ENCODE results near the gene CERS6.

CERS6 gene

DNA sequence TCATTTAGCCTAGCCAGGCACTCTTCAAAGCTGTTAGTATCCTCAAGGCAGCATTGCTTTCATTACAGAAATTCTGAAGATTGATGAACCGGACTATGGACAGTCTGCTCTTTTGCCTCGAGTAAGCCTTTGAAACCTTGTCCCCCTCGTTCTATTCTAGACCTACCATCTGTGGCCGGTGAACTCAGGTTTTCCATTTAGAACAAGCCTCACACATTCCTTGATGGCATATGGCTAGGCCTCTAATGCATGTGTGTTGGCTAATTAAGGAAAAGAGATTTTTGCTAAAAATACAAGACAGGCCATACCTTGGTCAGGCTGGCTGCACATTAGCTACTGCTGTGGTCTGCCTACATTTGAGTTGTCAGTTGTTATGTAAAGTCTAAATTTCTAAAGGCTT lies 111.8 kb downstream of the CERS6 start (continued):
- TF ChIP-seq, protein P1, sequence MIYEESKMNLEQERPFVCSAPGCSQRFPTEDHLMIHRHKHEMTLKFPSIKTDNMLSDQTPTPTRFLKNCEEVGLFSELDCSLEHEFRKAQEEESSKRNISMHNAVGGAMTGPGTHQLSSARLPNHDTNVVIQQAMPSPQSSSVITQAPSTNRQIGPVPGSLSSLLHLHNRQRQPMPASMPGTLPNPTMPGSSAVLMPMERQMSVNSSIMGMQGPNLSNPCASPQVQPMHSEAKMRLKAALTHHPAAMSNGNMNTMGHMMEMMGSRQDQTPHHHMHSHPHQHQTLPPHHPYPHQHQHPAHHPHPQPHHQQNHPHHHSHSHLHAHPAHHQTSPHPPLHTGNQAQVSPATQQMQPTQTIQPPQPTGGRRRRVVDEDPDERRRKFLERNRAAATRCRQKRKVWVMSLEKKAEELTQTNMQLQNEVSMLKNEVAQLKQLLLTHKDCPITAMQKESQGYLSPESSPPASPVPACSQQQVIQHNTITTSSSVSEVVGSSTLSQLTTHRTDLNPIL (CRISPR knock-in tag; IDR thresholded peaks at IDR 0.05; ENCODE audit: low read depth), result no peak
- TF ChIP-seq RARB (CRISPR knock-in tag; IDR thresholded peaks at IDR 0.05) (no peak), GLIS3 (CRISPR knock-in tag; IDR thresholded peaks at IDR 0.05) (no peak), BACH2 (CRISPR knock-in tag; IDR thresholded peaks at IDR 0.05; ENCODE audit: borderline replicate concordance) (no peak), TOX (CRISPR knock-in tag; IDR thresholded peaks at IDR 0.05; ENCODE audit: borderline replicate concordance) (no peak)

DNA sequence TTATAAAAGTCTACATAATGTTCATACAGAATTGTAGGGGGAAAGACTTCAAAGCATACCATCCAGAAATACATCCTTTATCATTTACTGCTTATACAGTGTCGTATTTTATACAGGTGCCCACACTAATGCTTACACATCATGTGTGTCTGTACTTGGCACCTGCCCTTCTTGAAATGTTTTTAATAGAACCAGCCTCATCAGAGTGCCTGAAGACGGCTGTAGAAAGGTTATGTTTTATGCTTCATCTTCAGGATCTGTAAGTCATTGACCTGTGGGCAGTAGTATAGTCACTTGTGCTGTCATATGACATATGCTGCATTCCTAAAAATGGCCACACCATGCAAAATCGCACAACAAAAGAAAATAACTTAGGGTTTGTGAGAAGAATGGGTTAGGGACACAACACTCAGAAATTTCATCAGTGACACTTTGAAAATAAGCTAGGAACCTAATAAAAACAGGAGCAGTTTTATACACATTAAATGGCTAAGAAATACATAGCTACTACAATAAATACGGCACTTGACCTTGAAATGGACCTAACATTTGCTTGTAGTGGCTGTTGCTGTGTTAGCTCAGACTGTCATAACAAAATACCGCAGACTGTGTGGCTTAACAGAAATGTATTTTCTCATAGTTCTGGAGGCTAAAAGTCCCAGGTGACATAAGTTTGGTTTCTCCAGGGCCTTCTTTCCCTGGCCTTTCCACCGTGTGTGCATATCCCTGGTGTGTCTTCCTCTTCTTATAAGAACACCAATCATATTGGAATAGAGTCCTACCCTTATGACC lies 112.6 kb downstream of the CERS6 start:
- ATAC-seq, result no peak
- no peak for TF ChIP-seq ISL1 (CRISPR knock-in tag; IDR thresholded peaks at IDR 0.05)
- no peak for TF ChIP-seq SNAI2 (CRISPR knock-in tag; IDR thresholded peaks at IDR 0.05)
- TF ChIP-seq, protein P2, sequence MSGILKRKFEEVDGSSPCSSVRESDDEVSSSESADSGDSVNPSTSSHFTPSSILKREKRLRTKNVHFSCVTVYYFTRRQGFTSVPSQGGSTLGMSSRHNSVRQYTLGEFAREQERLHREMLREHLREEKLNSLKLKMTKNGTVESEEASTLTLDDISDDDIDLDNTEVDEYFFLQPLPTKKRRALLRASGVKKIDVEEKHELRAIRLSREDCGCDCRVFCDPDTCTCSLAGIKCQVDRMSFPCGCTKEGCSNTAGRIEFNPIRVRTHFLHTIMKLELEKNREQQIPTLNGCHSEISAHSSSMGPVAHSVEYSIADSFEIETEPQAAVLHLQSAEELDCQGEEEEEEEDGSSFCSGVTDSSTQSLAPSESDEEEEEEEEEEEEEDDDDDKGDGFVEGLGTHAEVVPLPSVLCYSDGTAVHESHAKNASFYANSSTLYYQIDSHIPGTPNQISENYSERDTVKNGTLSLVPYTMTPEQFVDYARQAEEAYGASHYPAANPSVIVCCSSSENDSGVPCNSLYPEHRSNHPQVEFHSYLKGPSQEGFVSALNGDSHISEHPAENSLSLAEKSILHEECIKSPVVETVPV (CRISPR knock-in tag; IDR thresholded peaks at IDR 0.05), result no peak
- no peak for TF ChIP-seq TOX (CRISPR knock-in tag; IDR thresholded peaks at IDR 0.05; ENCODE audit: borderline replicate concordance)

DNA sequence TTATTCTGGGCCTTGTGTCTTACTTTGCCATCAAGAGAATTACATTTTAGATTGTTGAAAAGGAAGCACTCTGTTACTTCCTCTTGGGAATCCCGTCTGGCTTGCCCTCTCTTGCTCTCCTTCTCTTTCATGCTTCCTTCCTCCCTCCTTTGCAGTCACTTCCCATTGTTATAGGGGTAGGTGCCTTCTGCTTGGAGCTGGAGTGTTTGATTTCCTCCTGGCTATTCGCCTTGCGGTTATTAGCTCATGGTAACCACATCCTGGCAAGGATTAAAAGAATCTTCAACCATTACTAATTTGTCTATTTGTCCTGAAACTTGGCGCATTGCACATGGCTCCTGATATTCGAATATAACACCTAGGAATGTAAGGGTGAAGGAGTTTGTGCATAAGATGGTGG lies 115.0 kb downstream of the CERS6 start:
- ATAC-seq, result no peak
- TF ChIP-seq OSR1 (CRISPR knock-in tag; IDR thresholded peaks at IDR 0.05), result no peak
- no peak for TF ChIP-seq GLIS3 (CRISPR knock-in tag; IDR thresholded peaks at IDR 0.05)
- TF ChIP-seq CSDC2 (CRISPR knock-in tag; IDR thresholded peaks at IDR 0.05), result no peak
- no peak for TF ChIP-seq TCF4 (CRISPR knock-in tag; IDR thresholded peaks at IDR 0.05; ENCODE audit: borderline replicate concordance)
- TF ChIP-seq ZNF565 (CRISPR knock-in tag; conservative IDR thresholded peaks at IDR 0.05; ENCODE audit: low read depth), result no peak
- TF ChIP-seq ARNTL (CRISPR knock-in tag; IDR thresholded peaks at IDR 0.05; ENCODE audit: borderline replicate concordance, low read depth), result no peak

DNA sequence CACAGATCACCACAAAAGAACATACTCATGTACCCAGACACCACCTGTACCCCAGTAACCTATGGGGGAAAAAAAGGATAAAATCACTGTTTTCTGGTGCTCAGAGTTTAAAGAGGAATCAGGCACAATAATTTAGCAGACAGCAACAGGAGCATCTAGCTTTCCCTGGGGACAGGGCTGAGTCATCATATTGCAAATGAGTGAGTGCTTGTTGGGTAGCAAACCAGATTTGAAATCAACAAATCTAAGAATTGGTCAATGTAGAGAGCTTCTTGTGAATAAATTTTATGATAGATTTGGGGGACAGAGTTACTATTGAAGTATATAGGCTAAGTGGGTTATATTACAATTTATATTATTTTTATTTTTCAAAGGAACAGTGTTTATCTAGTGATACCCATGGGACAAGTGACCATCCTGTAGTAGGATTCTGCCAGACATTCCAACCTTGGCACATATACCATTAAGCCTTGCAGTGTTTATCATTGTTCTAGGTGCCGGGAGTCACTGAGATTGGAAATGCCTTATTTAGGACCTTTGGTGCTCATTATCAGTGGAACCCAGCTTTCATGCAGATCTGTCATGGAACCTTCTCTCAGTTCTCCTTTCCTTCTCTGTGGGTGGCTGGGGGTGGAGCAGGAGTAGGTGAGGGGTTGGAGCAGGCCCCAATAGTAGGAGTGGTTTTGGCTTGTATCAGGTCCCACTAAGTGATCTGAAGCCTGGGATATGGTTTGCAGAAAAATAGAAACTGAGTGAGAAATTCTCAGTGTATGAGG lies 117.2 kb downstream of the CERS6 start:
- ATAC-seq, result no peak
- no peak for TF ChIP-seq TCF4 (CRISPR knock-in tag; IDR thresholded peaks at IDR 0.05; ENCODE audit: borderline replicate concordance)
- TF ChIP-seq, protein P3, sequence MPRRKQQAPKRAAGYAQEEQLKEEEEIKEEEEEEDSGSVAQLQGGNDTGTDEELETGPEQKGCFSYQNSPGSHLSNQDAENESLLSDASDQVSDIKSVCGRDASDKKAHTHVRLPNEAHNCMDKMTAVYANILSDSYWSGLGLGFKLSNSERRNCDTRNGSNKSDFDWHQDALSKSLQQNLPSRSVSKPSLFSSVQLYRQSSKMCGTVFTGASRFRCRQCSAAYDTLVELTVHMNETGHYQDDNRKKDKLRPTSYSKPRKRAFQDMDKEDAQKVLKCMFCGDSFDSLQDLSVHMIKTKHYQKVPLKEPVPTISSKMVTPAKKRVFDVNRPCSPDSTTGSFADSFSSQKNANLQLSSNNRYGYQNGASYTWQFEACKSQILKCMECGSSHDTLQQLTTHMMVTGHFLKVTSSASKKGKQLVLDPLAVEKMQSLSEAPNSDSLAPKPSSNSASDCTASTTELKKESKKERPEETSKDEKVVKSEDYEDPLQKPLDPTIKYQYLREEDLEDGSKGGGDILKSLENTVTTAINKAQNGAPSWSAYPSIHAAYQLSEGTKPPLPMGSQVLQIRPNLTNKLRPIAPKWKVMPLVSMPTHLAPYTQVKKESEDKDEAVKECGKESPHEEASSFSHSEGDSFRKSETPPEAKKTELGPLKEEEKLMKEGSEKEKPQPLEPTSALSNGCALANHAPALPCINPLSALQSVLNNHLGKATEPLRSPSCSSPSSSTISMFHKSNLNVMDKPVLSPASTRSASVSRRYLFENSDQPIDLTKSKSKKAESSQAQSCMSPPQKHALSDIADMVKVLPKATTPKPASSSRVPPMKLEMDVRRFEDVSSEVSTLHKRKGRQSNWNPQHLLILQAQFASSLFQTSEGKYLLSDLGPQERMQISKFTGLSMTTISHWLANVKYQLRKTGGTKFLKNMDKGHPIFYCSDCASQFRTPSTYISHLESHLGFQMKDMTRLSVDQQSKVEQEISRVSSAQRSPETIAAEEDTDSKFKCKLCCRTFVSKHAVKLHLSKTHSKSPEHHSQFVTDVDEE (CRISPR knock-in tag; IDR thresholded peaks at IDR 0.05), result no peak
- no peak for TF ChIP-seq OSR1 (CRISPR knock-in tag; IDR thresholded peaks at IDR 0.05)
- TF ChIP-seq ZFP3 (CRISPR knock-in tag; IDR thresholded peaks at IDR 0.05), result no peak
- no peak for TF ChIP-seq BACH2 (CRISPR knock-in tag; IDR thresholded peaks at IDR 0.05; ENCODE audit: borderline replicate concordance)
- TF ChIP-seq PPARA (CRISPR knock-in tag; IDR thresholded peaks at IDR 0.05; ENCODE audit: borderline replicate concordance), result no peak
- TF ChIP-seq RARB (CRISPR knock-in tag; IDR thresholded peaks at IDR 0.05), result no peak
- no peak for TF ChIP-seq ZFP30 (CRISPR knock-in tag; IDR thresholded peaks at IDR 0.05)
- TF ChIP-seq, protein P4, sequence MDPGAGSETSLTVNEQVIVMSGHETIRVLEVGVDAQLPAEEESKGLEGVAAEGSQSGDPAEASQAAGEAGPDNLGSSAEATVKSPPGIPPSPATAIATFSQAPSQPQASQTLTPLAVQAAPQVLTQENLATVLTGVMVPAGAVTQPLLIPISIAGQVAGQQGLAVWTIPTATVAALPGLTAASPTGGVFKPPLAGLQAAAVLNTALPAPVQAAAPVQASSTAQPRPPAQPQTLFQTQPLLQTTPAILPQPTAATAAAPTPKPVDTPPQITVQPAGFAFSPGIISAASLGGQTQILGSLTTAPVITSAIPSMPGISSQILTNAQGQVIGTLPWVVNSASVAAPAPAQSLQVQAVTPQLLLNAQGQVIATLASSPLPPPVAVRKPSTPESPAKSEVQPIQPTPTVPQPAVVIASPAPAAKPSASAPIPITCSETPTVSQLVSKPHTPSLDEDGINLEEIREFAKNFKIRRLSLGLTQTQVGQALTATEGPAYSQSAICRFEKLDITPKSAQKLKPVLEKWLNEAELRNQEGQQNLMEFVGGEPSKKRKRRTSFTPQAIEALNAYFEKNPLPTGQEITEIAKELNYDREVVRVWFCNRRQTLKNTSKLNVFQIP (CRISPR knock-in tag; IDR thresholded peaks at IDR 0.05; ENCODE audit: borderline replicate concordance, low read depth), result no peak
- TF ChIP-seq, protein P5, sequence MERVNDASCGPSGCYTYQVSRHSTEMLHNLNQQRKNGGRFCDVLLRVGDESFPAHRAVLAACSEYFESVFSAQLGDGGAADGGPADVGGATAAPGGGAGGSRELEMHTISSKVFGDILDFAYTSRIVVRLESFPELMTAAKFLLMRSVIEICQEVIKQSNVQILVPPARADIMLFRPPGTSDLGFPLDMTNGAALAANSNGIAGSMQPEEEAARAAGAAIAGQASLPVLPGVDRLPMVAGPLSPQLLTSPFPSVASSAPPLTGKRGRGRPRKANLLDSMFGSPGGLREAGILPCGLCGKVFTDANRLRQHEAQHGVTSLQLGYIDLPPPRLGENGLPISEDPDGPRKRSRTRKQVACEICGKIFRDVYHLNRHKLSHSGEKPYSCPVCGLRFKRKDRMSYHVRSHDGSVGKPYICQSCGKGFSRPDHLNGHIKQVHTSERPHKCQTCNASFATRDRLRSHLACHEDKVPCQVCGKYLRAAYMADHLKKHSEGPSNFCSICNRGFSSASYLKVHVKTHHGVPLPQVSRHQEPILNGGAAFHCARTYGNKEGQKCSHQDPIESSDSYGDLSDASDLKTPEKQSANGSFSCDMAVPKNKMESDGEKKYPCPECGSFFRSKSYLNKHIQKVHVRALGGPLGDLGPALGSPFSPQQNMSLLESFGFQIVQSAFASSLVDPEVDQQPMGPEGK (CRISPR knock-in tag; IDR thresholded peaks at IDR 0.05; ENCODE audit: borderline replicate concordance), result no peak
- TF ChIP-seq ISL1 (CRISPR knock-in tag; IDR thresholded peaks at IDR 0.05), result no peak
- no peak for TF ChIP-seq SNAI2 (CRISPR knock-in tag; IDR thresholded peaks at IDR 0.05)
- TF ChIP-seq, protein P1 (CRISPR knock-in tag; IDR thresholded peaks at IDR 0.05; ENCODE audit: low read depth), result no peak
- no peak for TF ChIP-seq ZNF70 (CRISPR knock-in tag; IDR thresholded peaks at IDR 0.05)
- no peak for TF ChIP-seq ZC3H10 (CRISPR knock-in tag; IDR thresholded peaks at IDR 0.05)
- TF ChIP-seq CSDC2 (CRISPR knock-in tag; IDR thresholded peaks at IDR 0.05), result no peak
- no peak for TF ChIP-seq ARNTL (CRISPR knock-in tag; IDR thresholded peaks at IDR 0.05; ENCODE audit: borderline replicate concordance, low read depth)
- no peak for TF ChIP-seq GLIS3 (CRISPR knock-in tag; IDR thresholded peaks at IDR 0.05)
- TF ChIP-seq, protein P2 (CRISPR knock-in tag; IDR thresholded peaks at IDR 0.05), result no peak
